WERI-Rb-1 (cell line): Measurements from ENCODE around the gene SFXN5.

Experiments used
- DNase-seq: peaks from one replicate; pipeline ENCODE4 v3.0.0-alpha.2; 2020
- H3K27ac ChIP-seq: fragments of 250-450 bp; sonication (Bioruptor Pico); 2 replicates; pipeline ENCODE4 v1.5.1; 2020; ENCODE audit warnings: mild to moderate bottlenecking, moderate library complexity
- H3K27me3 ChIP-seq: fragments of 250-450 bp; sonication (Bioruptor Pico); 2 replicates; pipeline ENCODE4 v1.5.1; 2021; ENCODE audit warnings: mild to moderate bottlenecking, low read depth, moderate library complexity; ENCODE audit not compliant: insufficient read depth, severe bottlenecking
- H3K36me3 ChIP-seq: fragments of 250-450 bp; sonication (Bioruptor Pico); 2 replicates; pipeline ENCODE4 v1.5.1; 2020; ENCODE audit warnings: mild to moderate bottlenecking, moderate library complexity
- H3K4me3 ChIP-seq: 2 replicates; pipeline ENCODE4 v1.5.1; 2011; ENCODE audit warnings: low read depth, mild to moderate bottlenecking, control low read depth, low read length
- H3K9me3 ChIP-seq: fragments of 250-450 bp; sonication (Bioruptor Pico); 2 replicates; pipeline ENCODE4 v1.5.1; 2021; ENCODE audit warnings: mild to moderate bottlenecking, moderate library complexity; ENCODE audit not compliant: severe bottlenecking
- CTCF ChIP-seq: IDR thresholded peaks from 2 replicates; pipeline ENCODE4 v1.5.1; 2011; ENCODE audit warnings: low read depth, mild to moderate bottlenecking, control low read depth, inconsistent platforms, low read length

Gene SFXN5

GRCh38 chr2:72982219-72982618 lies 89.3 kb downstream of the SFXN5 start:
- Histone ChIP-seq H3K9me3 (no peaks in the 10 kb centered on the region), H3K27ac (no peak overlapping the region), H3K27me3 (no peaks in the 10 kb centered on the region), H3K36me3 (no peaks in the 10 kb centered on the region), H3K4me3 (no peak overlapping the region)
- TF ChIP-seq CTCF, result no peak
- no peak for DNase-seq

- Histone ChIP-seq H3K36me3 (no peaks in the 10 kb centered on the region), H3K4me3 (no peak overlapping the region), H3K9me3 (no peaks in the 10 kb centered on the region), H3K27ac (no peak overlapping the region), H3K27me3 (no peaks in the 10 kb centered on the region)
- DNase-seq, result no peak
- no peak for TF ChIP-seq CTCF
These were observed 90.0 kb downstream of the SFXN5 start for GRCh38 chr2:72981536-72981935.

GRCh38 chr2:72980535-72981217 lies 90.8 kb downstream of the SFXN5 start:
- no peaks in the 10 kb centered on the region for H3K27me3 ChIP-seq

GRCh38 chr2:72979896-72980295 lies 91.6 kb downstream of the SFXN5 start:
- DNase-seq, result no peak
- Histone ChIP-seq H3K27me3 (no peaks in the 10 kb centered on the region), H3K4me3 (no peak overlapping the region), H3K36me3 (no peaks in the 10 kb centered on the region; the same call in 1 of the 2 replicates), H3K27ac (no peak overlapping the region), H3K9me3 (no peaks in the 10 kb centered on the region)
- no peak for TF ChIP-seq CTCF

More at GRCh38 chr2:72980535-72981217, 90.8 kb downstream of the SFXN5 start:
- H3K36me3 ChIP-seq, result no peaks in the 10 kb centered on the region; the same call in 1 of the 2 replicates
- no peaks in the 10 kb centered on the region for H3K9me3 ChIP-seq
- no peak overlapping the region for H3K4me3 ChIP-seq
- no peak for DNase-seq
- no peak overlapping the region for H3K27ac ChIP-seq
- no peak for TF ChIP-seq CTCF

GRCh38 chr2:72975017-72975416 lies 96.5 kb downstream of the SFXN5 start:
- TF ChIP-seq CTCF, result no peak
- Histone ChIP-seq H3K4me3 (no peak overlapping the region), H3K9me3 (no peaks in the 10 kb centered on the region), H3K36me3 (no peaks in the 10 kb centered on the region; the same call in 1 of the 2 replicates), H3K27me3 (no peaks in the 10 kb centered on the region), H3K27ac (no peak overlapping the region)
- DNase-seq, result no peak

GRCh38 chr2:72974436-72974754 lies 97.1 kb downstream of the SFXN5 start:
- Histone ChIP-seq H3K27ac (no peak overlapping the region), H3K27me3 (no peaks in the 10 kb centered on the region), H3K9me3 (no peaks in the 10 kb centered on the region), H3K4me3 (no peak overlapping the region), H3K36me3 (no peaks in the 10 kb centered on the region; the same call in 1 of the 2 replicates)
- DNase-seq, result no peak
- no peak for TF ChIP-seq CTCF
